ENCODE measurements around the gene RAB3B.
A peak's percentile ranks its signal among the peaks of the same experiment; 100 is the strongest.
"Not testable (repeated sequence)": the region's sequence is repeated elsewhere in the genome, so short reads cannot be mapped to it uniquely, and the experiment has no call there.

The RAB3B gene

DNA sequence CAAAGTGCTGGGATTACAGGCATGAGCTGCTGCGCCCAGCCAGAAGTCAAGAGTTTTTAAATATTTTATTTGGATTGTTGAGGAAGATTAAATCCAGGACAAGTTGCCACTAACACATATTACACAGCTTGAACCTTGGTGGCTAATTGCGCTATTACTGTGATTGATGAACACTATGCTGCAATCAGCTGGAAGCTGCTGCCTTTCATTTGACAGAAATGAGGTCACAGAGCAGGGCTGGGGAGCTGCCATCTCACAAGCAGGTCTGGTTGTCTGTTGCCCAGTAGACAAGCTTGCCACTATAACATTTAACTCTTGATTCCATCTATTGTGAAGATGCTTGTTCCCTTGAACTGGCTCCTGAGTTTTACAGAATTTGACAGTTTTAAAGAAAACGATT is 74.5 kb downstream of the RAB3B start:
- no peak for DNase-seq

DNA sequence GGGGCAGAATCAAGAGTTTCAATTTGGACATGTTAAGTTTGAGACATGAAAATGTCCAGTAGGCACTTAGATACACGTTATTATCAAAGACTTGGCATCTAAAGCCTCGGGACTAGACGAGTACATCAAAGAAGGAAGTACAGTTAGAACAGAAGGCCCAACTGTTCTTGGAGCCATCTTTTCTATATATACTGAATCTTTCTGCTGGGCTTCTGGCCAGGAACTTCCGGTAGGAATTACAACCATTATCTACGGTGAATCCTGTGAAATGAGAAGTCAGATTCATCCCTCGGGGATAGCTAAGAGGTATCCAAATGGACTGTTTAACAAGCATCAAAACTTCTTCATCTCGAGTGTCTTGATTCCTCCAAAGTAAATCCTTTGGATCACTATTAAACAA is 77.6 kb downstream of the RAB3B start:
- no peak for DNase-seq

DNA sequence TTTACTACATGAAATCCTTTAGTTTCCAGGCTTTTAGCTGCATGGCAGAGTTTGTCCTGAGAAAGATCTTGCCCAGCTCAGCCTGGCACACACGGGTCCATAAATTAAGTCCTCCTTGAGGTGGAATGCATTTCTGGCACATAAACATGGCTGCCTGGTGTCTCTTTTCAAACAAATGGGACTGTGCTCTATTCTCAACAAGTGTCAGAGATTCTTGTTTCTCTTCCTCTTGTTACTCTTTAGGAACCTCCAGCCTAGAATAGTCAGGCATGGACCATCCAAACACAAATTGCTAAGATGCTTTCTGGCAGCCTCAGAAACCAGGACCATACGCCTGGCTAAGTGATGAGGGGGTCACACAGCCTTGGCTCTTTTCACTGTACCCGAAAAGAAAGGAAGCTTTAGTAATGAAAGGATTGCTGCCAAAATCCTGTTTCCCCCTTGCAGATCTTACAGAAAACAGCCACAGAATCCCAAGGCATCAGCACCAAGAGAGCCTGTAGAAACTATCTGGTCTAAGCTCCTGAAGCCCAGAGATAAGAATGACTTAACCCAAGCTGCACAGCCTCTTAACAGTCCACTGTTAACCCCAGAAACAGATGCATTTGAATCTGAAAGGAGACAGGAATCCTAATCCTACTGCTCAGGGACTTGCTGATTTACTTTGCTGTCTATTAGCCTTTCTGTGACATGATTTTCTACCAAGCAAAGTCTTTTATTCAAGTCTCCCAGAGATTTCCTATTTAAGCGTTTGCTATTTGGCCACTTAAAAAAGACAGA is 80.1 kb downstream of the RAB3B start:
- DNase-seq, result peak; percentile 7

GRCh38 chr1:51908499-51908898 is 82.0 kb downstream of the RAB3B start:
- no peak for DNase-seq

DNA sequence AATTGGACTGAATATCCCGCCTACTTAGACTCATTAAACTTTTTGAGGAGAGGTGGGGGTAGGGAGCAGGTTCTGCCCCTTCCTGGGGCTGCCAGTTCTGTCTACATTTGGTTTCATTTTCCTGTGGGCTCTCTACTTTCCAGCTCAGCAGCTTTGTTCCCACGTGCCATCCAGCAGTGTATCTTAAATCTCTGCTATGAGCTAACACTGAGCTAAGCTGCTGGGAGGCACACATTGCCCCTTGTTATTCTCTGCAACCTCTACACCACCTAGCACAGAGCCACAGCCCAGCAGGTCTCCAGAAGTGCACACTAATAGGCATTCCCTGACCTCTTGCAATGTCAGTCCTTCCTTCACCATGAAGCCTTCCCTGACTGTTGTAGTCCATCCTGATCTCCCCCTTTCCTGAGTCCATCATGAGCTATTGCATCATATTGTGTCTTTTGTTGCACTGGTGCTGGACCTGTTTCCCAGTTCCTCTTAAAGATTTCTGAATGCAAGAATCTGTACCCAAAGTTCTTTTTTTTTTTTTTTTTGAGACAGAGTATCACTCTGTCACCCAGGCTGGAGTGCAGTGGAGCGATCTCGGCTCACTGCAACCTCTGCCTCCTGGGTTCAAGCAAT is 83.3 kb downstream of the RAB3B start:
- no peak for DNase-seq

DNA sequence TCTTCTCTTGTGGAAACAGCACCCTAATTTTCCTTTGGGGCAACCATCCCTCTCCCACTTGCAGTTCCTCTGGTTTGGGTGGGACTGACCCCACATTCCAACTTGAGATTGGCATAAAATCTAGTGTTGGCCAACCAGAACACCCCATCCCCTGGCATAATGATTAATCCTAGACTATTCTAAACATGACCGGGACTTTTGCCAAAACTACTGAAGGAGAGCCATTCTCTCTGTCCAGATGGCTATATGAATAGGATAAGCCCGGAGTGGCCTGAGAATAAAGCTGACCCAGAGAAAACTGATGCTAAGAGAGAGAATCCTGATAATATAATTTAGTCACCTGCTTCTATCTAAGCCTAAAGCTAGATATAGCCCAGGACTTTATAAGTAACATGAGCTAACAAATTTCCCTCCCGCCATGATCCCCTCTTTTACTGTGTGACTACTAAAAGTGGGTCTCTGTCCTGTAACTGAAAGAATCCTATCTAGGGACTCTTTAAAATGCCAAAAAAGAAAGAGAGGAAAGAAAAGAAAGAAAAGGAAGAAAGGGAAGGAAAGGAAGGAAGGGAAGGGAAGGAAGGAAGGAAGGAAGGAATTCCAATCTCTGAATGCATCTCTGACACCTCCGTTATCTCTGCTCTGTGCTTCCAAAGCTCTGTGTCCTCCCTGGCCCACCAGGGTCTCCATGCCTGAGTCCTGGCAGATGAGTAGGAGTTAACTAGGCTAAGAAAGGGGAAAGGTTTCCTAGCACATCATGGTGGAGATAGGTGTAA is 84.0 kb downstream of the RAB3B start:
- DNase-seq, result no peak

DNA sequence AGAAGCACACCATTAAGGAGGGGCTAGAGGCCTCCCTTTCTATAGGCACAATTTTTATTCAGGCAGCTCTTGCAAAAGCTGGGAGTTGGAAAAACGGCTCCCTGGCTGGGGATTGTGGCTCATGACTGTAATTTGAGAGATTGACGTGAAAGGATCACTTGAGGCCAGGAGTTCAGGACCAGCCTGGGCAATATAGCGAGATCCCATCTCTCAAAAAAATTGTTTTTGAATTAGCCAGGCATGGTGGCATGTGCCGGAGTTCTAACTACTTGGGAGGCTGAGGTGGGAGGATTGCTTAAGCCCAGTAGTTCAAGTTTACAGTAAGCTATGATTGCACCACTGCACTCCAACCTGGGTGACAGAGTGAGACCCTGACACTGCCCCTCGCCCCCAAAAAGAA is 88.0 kb downstream of the RAB3B start:
- no peak for DNase-seq

DNA sequence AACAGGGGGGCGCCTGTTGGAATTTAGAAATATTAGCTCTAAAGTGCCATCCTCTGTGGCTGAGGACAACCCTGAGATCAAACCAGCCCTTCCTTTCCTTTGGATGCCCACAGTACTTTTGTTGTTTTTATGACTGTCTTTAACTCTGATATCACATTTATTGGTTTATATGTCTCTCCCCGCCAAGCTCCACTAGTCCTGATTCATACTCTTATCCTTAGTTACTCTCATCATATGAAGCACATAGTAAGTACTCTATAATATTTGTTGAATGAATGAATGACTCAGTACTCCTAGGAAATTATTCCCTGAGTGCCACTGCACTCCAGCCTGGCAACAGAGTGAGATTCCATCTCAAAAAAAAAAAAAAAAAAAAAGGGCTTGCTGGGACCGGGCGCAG is 89.3 kb downstream of the RAB3B start:
- no peak for DNase-seq

GRCh38 chr1:51899022-51899421 is 91.5 kb downstream of the RAB3B start:
- no peak for DNase-seq

DNA sequence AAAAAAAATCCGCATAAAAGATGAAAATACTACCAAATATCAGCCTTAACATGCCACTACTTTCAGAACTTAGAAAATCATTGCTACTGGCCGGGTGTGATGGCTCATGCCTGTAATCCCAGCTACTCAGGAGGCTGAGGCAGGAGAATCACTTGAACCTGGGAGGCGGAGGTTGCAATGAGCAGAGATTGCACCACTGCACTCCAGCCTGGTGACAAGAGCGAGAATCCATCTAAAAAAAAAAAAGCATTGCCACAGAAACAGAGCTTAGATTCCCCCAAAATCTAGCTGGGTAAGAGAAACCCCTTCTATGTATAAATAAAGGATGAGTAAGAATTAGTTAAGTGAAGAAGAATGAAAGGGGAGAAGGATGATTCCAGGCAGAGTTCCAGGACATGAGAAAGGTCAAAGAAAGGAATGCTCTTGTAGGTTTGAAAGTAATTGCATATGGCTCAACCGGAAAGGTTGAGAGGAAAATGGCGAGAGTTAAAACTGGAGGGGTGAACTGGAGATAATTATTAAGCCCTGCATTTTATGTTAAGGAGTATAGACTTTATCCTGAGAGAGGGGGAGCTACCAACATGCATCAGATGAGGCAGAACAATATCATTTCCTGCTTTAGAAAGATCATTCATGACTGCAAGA is 92.3 kb downstream of the RAB3B start:
- no peak for DNase-seq

DNA sequence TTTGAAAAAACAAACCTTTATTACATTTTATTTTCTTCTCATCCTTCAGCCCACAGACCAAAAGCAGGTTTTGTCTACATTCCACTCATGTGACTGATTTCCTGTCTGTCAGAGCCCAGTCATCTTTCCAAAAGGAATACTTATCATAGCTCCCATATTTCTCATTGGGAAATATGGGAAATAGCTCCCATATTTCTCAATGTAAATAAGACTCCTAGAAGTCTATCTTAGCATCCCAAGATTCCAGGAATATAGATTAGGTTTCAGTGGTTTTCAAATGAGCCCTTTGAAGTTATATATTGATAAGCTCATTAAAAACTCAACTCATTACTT is 92.8 kb downstream of the RAB3B start:
- DNase-seq, result no peak

- DNase-seq, result not testable (repeated sequence)
Observed at GRCh38 chr1:51894748-51895147, 95.8 kb downstream of the RAB3B start.

DNA sequence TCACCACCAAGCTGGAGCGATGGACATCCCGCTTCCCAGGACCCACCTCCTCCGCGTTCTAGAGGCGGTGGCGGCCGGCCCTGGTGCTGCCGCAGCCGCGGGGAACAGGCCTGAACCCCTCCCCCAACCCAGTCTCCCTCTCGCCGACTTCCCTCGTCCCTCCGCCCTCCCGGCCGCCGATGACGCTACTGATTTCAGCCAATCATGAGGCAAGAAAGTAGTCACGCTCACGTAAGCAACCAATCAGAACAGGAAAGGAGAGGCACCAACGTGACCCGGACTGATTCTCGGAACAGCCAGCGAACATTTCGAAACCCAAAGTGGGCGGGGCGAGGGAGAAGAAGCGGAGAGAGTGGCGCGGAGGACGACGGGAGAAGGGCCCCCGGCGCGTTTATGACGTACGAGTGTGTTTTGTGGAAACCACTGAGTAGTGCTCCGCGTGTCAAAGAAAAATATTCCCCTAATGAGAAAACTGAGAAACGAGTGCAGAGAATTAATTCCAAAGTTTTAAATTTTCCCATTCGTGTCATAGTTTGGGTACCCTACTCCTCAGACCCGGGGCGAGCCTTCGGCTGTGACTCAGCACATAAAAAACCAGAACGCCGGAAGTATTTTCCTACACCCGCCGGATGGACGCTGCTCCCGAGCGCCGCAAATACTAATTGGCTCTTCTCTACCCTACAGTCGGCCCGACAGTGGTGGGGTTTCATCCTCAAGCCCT is 111.7 kb downstream of the RAB3B start, which contains the start of gene NRDC:
NRDC (minus strand) TSS at position 112 of the 721 bp plus-strand sequence. CDS start 112 bp downstream, outside the sequence.
- DNase-seq, result peak; percentile 100

DNA sequence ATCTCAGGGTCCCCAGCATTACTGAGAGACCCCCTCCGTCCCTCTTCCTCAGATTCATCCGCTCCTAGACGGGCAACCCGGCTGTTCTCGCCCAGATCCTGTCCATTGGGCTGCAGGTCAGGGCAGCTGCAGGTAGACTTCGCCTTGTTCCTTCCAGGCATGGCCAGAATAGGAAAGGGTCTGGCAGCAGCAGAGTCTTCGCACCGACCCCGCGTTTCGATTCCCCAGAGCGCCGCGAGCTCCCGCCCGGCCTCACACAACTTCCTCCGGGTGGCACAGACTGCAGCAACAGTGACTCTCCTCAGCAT is 112.2 kb downstream of the RAB3B start:
- no peak for DNase-seq

GRCh38 chr1:51877434-51878307 is 112.8 kb downstream of the RAB3B start:
- peak; percentile 55 for DNase-seq

DNA sequence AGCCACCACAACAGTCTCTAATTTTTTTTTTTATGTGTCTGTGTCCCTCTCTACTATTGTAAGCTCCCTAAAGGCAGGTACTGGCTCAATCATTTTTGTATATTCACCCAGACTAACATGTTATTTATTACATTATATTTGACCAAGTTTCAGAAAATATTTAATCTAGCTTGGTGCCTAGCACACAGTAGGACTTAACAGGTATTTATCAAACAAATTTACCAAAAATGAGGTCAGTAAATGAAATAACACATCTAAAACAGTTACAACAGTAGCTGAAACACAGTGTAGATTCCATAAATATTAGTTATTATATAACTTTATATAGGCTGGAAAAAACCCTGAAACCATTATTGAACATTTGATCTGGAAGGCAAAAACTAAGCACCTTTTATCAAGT is 114.7 kb downstream of the RAB3B start:
- no peak for DNase-seq

DNA sequence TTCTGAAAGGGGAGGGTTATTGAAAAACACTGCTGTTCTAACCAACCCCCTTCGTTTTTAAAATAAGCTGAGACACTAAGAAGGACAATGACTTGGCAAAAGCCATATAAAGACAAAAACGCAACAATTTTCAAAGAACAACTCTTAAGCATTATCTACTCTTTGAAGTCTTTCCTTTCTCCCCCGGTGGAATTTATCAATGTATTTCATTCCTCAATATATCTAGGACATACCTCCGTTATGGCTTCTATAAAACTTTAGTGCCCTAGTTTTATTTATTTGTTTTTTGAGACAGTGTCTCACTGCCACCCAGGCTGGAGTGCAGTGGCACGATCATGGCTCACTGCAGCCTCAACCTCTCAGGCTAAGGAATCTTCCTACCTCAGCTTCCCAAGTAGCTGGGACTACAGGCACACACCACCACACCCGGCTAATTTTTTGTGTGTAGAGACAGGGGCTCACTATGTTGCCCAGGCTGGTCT is 115.2 kb downstream of the RAB3B start:
- peak; percentile 60 for DNase-seq

DNA sequence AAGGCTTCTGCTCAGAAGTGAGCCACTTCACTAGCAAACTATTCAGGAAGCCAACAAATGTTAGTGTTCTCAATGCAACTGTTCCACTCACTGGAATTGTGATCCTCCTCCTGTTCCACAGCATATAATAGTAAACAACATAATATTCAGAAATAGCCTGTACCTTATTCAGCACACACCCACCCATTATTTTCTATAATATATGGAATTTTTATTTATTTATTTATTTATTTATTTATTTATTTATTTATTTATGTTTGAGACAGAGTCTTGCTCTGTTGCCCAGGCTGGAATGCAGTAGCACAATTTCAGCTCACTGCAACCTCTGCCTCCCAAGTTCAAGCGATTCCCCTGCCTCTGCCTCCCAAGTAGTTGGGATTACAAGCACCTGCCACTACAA is 117.2 kb downstream of the RAB3B start:
- not testable (repeated sequence) for DNase-seq

DNA sequence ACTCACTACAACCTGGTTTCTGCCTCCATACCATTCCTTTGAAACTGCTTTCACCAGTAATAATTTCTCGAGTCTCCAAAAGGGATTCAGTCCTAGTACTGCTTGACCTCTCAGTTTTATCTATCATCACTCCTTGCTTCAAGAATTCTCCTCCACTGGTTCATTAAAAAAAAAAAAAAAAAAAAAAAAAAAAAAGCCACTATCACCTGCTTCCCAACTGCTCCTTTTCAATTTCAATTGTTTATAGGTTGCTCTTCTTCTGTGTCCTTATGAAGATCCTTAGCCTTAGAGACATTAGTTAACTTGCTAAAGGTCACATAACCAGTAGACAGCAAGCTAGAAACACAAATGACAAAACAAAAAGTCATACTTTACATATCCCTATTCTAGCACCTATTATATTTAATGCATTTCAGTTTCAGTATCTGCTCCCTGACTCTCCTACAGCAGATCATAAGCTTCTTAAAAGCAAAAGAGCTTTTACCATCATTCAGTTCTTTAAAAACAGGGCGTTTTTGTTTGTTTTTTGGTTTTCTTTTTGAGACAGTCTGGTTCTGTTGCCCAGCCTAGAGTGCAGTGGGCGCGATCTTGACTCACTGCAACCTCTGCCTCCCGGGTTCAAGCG is 119.0 kb downstream of the RAB3B start:
- DNase-seq, result no peak

- no peak for DNase-seq
Observed at GRCh38 chr1:51870603-51871350, 119.7 kb downstream of the RAB3B start.

All from hematopoietic multipotent progenitor cell treated with erythropoietin and hydrocortisone succinate and interleukin-3 and kit ligand, for 8 days (in vitro differentiated cells).